GM12878 (cell line): ENCODE results near the gene ZBED5. TPM values are rescaled to one million over a fixed set of nuclear protein-coding genes. Genes with fewer than 3 reads are reported as not detected.

Experiments used
- ATAC-seq: fragments of 200-7000 bp; cut with Tn5 transposase; 3 replicates; pipeline ENCODE4 v1.9.1; 2020; ENCODE audit warnings: mild to moderate bottlenecking, moderate library complexity
- BruUV-seq: library from RNA; stranded (reverse); fragments of 400-500 nt; replicated peaks from 2 replicates; lab custom pipeline; 2021; lab: Mats Ljungman, UMichigan
- CTCF ChIA-PET: fragments of 300-600 bp; sonication (Branson Sonifier 250); formaldehyde crosslinking; extraction: SDS; loops from one replicate; lab custom pipeline; 2021; ENCODE audit warnings: inconsistent platforms; lab: Yijun Ruan, JAX
- POLR2A ChIA-PET: fragments of 350-600 bp; formaldehyde crosslinking; extraction: SDS; loops from one replicate; lab custom pipeline; 2021; ENCODE audit warnings: inconsistent platforms; lab: Charles Lee
- RAD21 ChIA-PET: fragments of 300-600 bp; sonication (Branson Sonifier 250); formaldehyde crosslinking; loops from one replicate; lab custom pipeline; 2023; ENCODE audit warnings: antibody characterized with exemption; ENCODE audit not compliant: unreplicated experiment; lab: Charles Lee
- SMC1A ChIA-PET: fragments of 300-600 bp; sonication (Branson Sonifier 250); formaldehyde crosslinking; loops from one replicate; lab custom pipeline; 2023; ENCODE audit not compliant: unreplicated experiment, uncharacterized antibody; lab: Charles Lee
- DNase-seq: peaks from one replicate; pipeline ENCODE4 v3.0.0-alpha.2; 2011; ENCODE audit warnings: low read depth, low spot score
- FAIRE-seq: peaks from 3 replicates; lab custom pipeline; 2011; peaks lifted over from hg19 to GRCh38; lab: Jason Lieb, UNC
- H2AFZ ChIP-seq: 2 replicates; pipeline ENCODE4 v1.6.0; 2011; ENCODE audit warnings: low read depth, low read length, control low read depth; ENCODE audit not compliant: control insufficient read depth
- H3K27ac ChIP-seq: 2 replicates; pipeline ENCODE4 v1.5.1; 2011; ENCODE audit warnings: control low read depth; ENCODE audit not compliant: control insufficient read depth, insufficient read depth
- H3K27me3 ChIP-seq, 2 experiments: replicated peaks in 1 of 2; 2 replicates each; pipeline versions ENCODE4 v1.6.0 to v1.6.1; 2011; ENCODE audit warnings: low read length in 1 of 2; ENCODE audit not compliant: control insufficient read depth in 2 of 2, insufficient read depth in 2 of 2
- H3K36me3 ChIP-seq, 2 experiments: 2 replicates each; pipeline ENCODE4 v1.5.1; 2011; ENCODE audit warnings: low read length in 1 of 2; ENCODE audit not compliant: control insufficient read depth in 2 of 2, insufficient read depth in 2 of 2
- H3K4me1 ChIP-seq: 2 replicates; pipeline ENCODE4 v1.6.1; 2011; ENCODE audit warnings: mild to moderate bottlenecking, low read length, moderate library complexity, mixed read lengths; ENCODE audit not compliant: control insufficient read depth, insufficient read depth
- H3K4me2 ChIP-seq: 2 replicates; pipeline ENCODE4 v1.6.0; 2011; ENCODE audit warnings: control low read depth; ENCODE audit not compliant: control insufficient read depth, insufficient read depth
- H3K4me3 ChIP-seq: fragments of 200-600 bp; sonication (generic); 2 replicates; pipeline ENCODE4 v1.5.1; 2016
- H3K79me2 ChIP-seq: 2 replicates; pipeline ENCODE4 v1.6.0; 2011; ENCODE audit warnings: low read length; ENCODE audit not compliant: control insufficient read depth, insufficient read depth
- H3K9ac ChIP-seq: 2 replicates; pipeline ENCODE4 v1.8.0; 2011; ENCODE audit warnings: low read length, control low read depth, mixed read lengths; ENCODE audit not compliant: control insufficient read depth, insufficient read depth
- H3K9me3 ChIP-seq: replicated peaks from 3 replicates; pipeline ENCODE4 v1.5.1; 2011; ENCODE audit warnings: mild to moderate bottlenecking, low read length; ENCODE audit not compliant: control insufficient read depth, insufficient read depth
- H4K20me1 ChIP-seq: 2 replicates; pipeline ENCODE4 v1.6.0; 2011; ENCODE audit not compliant: control insufficient read depth, insufficient read depth
- HSF1 ChIP-seq: fragments of 150-350 bp; IDR thresholded peaks from 2 replicates; pipeline ENCODE4 v1.6.1; 2014; ENCODE audit warnings: mild to moderate bottlenecking, low read depth, low read length
- SRF ChIP-seq, 2 experiments: IDR thresholded peaks; 2 replicates each; pipeline ENCODE4 v1.6.1; 2011; ENCODE audit warnings: low read depth in 2 of 2, low read length in 2 of 2, mild to moderate bottlenecking in 1 of 2, moderate library complexity in 1 of 2
- TCF7 ChIP-seq: IDR thresholded peaks from 2 replicates; pipeline ENCODE4 v1.6.1; 2014; ENCODE audit warnings: antibody characterized with exemption, borderline replicate concordance
- WGBS: methylation state at CpG from one replicate; pipeline ENCODE4 v1.1.6; 2016; ENCODE audit warnings: low lambda C conversion rate; ENCODE audit not compliant: insufficient replicate concordance, insufficient coverage; ENCODE audit errors: missing lambda C conversion rate; 5-methylcytosine and 5-hydroxymethylcytosine counted together
- in situ Hi-C: fragments of 300-500 bp; cut with MboI; formaldehyde crosslinking; loops from 9 replicates; pipeline ENCODE4 v1.14.3; 2018; ENCODE audit warnings: mixed read lengths
- intact Hi-C: fragments of 100-400 bp; cut with micrococcal nuclease; formaldehyde crosslinking; loops from one replicate; pipeline ENCODE4 v1.14.2; 2022; ENCODE audit not compliant: unreplicated experiment
- polyA plus RNA-seq, 11 experiments: library from polyadenylated mRNA; depleted of rRNA in 4 of 11; unstranded in 6 of 11; stranded (reverse) in 5 of 11; fragments of >200 nt; fragmentation: Nextera tagmentation in 4 of 11; fragmentation: Illumina TruSeq in 1 of 11; extraction: Ambion mirVana in 4 of 11; extraction: Trizol in 1 of 11; gene quantifications; 1 replicate in 1 of 11; 2 replicates in 10 of 11; pipeline versions ENCODE4 v1.2.1 to v1.2.3, GENCODE V29; 2011 to 2016; ENCODE audit warnings: inconsistent platforms in 2 of 11, missing spikeins in 2 of 11, low read depth in 1 of 11
- total RNA-seq, 4 experiments: library from RNA; depleted of rRNA in 3 of 4; stranded (reverse); fragments of >200 nt in 3 of 4; fragmentation: Illumina TruSeq in 1 of 4; extraction: Trizol in 1 of 4; gene quantifications; 2 replicates each; pipeline versions ENCODE4 v1.2.1 to v1.2.3, GENCODE V29; 2013 to 2021
- TF ChIP-seq, protein P1 (sequence below): fragments of 150-350 bp; IDR thresholded peaks from 2 replicates; pipeline ENCODE4 v1.6.1; 2016; ENCODE audit warnings: low read depth, low read length
- TF ChIP-seq, protein P2 (sequence below): fragments of 450-650 bp; IDR thresholded peaks from 2 replicates; pipeline ENCODE4 v1.6.1; 2017; ENCODE audit warnings: borderline replicate concordance
- TF ChIP-seq, protein P3 (sequence below): fragments of 450-650 bp; IDR thresholded peaks from 2 replicates; pipeline ENCODE4 v1.6.1; 2017; ENCODE audit warnings: mild to moderate bottlenecking

ZBED5 gene
- total and polyA plus RNA-seq, 10 of the 15 experiments (the other 5 are each of a cell fraction or from before 2014, with no cell fraction given), result 27.3 to 86.8 (median 37.6) TPM

GRCh38 chr11:10856689-10857458 is 979 bp downstream of the ZBED5 start (continued):
- TF ChIP-seq, protein P1, sequence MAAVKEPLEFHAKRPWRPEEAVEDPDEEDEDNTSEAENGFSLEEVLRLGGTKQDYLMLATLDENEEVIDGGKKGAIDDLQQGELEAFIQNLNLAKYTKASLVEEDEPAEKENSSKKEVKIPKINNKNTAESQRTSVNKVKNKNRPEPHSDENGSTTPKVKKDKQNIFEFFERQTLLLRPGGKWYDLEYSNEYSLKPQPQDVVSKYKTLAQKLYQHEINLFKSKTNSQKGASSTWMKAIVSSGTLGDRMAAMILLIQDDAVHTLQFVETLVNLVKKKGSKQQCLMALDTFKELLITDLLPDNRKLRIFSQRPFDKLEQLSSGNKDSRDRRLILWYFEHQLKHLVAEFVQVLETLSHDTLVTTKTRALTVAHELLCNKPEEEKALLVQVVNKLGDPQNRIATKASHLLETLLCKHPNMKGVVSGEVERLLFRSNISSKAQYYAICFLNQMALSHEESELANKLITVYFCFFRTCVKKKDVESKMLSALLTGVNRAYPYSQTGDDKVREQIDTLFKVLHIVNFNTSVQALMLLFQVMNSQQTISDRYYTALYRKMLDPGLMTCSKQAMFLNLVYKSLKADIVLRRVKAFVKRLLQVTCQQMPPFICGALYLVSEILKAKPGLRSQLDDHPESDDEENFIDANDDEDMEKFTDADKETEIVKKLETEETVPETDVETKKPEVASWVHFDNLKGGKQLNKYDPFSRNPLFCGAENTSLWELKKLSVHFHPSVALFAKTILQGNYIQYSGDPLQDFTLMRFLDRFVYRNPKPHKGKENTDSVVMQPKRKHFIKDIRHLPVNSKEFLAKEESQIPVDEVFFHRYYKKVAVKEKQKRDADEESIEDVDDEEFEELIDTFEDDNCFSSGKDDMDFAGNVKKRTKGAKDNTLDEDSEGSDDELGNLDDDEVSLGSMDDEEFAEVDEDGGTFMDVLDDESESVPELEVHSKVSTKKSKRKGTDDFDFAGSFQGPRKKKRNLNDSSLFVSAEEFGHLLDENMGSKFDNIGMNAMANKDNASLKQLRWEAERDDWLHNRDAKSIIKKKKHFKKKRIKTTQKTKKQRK, result no peak

- no TSS peak for BruUV-seq
- no peaks in the 10 kb centered on the region for H3K9me3 ChIP-seq
- no peak overlapping the region for H3K9ac ChIP-seq
- FAIRE-seq (no peak), ATAC-seq (no peak), DNase-seq (no peak)
- H2AFZ ChIP-seq, result no peak overlapping the region
- POLR2A ChIA-PET, result interaction anchor here (2.9 kb wide), 1 partner anchor 47 kb away, joined by 25 read pairs; the partner anchor contains the start of gene EIF4G2
- CTCF ChIA-PET, result interaction anchor here (0.6 to 2.4 kb wide), 3 partner anchors 46 to 63 kb away, joined by 5 to 11 read pairs (median 7); partner anchors contain the start of gene EIF4G2
- intact Hi-C loops, result loop anchor here (5.0 to 10.0 kb wide), 3 partner anchors 33 to 990 kb away; partner anchors contain the start of genes CTR9 and USP47
- SMC1A ChIA-PET, result interaction anchor here (0.8 to 1.1 kb wide), 3 partner anchors 52 to 100 kb away, joined by 3 read pairs; no protein-coding TSS in a partner anchor
- peak overlapping the region; percentile 11; the same call in 1 of the 2 replicates for H3K4me2 ChIP-seq
- no peaks in the 10 kb centered on the region for H3K27me3 ChIP-seq
- in situ Hi-C loops, result no loop called here
- H3K79me2 ChIP-seq, result peaks cover 51% of the 10 kb centered on the region
- no peak overlapping the region for H3K4me3 ChIP-seq
- H3K4me1 ChIP-seq, result no peaks in the 10 kb centered on the region
- WGBS, result 100% methylated on average over 2 of the region's 2 CpGs
- no peak overlapping the region for H3K27ac ChIP-seq
- RAD21 ChIA-PET, result interaction anchor here (1.2 kb wide), 1 partner anchor 47 kb away, joined by 4 read pairs; the partner anchor contains the start of gene EIF4G2
- peaks cover 0 to 22% of the 10 kb centered on the region in 2 experiments; a peak in 3 of 4 replicates for H3K36me3 ChIP-seq
- no peaks in the 10 kb centered on the region for H4K20me1 ChIP-seq
- TF ChIP-seq SRF (IDR thresholded peaks at IDR 0.05; ENCODE audit: low read depth in 2 of 2, low read length in 2 of 2) (no peak), HSF1 (no peak), TCF7 (no peak)
- TF ChIP-seq, protein P2, sequence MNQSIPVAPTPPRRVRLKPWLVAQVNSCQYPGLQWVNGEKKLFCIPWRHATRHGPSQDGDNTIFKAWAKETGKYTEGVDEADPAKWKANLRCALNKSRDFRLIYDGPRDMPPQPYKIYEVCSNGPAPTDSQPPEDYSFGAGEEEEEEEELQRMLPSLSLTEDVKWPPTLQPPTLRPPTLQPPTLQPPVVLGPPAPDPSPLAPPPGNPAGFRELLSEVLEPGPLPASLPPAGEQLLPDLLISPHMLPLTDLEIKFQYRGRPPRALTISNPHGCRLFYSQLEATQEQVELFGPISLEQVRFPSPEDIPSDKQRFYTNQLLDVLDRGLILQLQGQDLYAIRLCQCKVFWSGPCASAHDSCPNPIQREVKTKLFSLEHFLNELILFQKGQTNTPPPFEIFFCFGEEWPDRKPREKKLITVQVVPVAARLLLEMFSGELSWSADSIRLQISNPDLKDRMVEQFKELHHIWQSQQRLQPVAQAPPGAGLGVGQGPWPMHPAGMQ, result no peak
- TF ChIP-seq, protein P3, sequence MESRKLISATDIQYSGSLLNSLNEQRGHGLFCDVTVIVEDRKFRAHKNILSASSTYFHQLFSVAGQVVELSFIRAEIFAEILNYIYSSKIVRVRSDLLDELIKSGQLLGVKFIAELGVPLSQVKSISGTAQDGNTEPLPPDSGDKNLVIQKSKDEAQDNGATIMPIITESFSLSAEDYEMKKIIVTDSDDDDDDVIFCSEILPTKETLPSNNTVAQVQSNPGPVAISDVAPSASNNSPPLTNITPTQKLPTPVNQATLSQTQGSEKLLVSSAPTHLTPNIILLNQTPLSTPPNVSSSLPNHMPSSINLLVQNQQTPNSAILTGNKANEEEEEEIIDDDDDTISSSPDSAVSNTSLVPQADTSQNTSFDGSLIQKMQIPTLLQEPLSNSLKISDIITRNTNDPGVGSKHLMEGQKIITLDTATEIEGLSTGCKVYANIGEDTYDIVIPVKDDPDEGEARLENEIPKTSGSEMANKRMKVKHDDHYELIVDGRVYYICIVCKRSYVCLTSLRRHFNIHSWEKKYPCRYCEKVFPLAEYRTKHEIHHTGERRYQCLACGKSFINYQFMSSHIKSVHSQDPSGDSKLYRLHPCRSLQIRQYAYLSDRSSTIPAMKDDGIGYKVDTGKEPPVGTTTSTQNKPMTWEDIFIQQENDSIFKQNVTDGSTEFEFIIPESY, result no peak
Measured at GRCh38 chr11:10855295-10855694, 2.6 kb downstream of the ZBED5 start.
